ENCODE data around the gene PRRX2. TPM values are rescaled to one million over a fixed set of nuclear protein-coding genes. Genes with fewer than 3 reads are reported as not detected.

The PRRX2 gene
- total and polyA plus RNA-seq, 2 of the 4 experiments (the other 2 are of a cell fraction), result 12.7 to 35.5 TPM

DNA sequence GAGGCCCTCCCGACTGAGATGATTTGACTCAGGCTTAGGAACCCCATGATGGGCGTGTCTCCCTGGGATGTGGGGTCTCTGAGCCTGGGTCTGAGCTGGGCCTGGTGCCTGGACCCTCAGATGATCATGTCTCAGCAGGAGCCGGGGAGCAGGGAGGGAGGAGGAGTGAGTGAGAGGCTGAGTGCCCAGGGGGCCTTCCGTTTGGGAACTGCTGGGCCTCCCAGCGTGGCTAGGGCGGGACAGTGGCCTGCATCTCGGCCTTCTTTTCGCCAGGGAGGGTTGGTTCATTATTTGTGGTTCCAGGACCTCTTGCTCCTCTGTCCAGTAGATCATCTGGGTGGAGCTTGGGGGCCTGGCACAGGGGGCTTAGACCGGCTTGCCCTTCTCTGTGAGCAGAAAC lies 5.6 kb downstream of the PRRX2 start:
- Histone ChIP-seq H3K79me1 (ENCODE audit: low read depth in 1 of 2, low read length in 2 of 2) (peaks cover 15 to 88% of the 10 kb centered on the region in 2 experiments), H2AK5ac (ENCODE audit: low read depth, low read length) (peak overlapping the region; percentile 81), H3K14ac (replicated peaks; ENCODE audit: low read depth, low read length) (0 out of 2 replicates have a peak overlapping the region, but pooled peaks have one; percentile 67), H2BK120ac (ENCODE audit: low read depth, low read length) (peak overlapping the region; percentile 42), H3K56ac (ENCODE audit: extremely low read depth, insufficient read depth, low read length) (no peak overlapping the region), H4K5ac (ENCODE audit: low read depth, low read length) (no peak overlapping the region), H3K18ac (ENCODE audit: low read depth, low read length) (0 out of 2 replicates have a peak overlapping the region, but pooled peaks have one; percentile 26), H4K91ac (ENCODE audit: insufficient read depth, low read depth, low read length) (peak overlapping the region; percentile 62), H3K4me2 (ENCODE audit: low read depth, low read length) (no peak overlapping the region), H3K9me1 (ENCODE audit: insufficient read depth, low read length) (peaks cover 19% of the 10 kb centered on the region), H2BK5ac (ENCODE audit: low read depth, low read length, poor library complexity, severe bottlenecking) (peak overlapping the region; percentile 23), H2AK9ac (replicated peaks; ENCODE audit: low read depth, low read length, poor library complexity) (peak overlapping the region; percentile 58), H3K36me3 (ENCODE audit: control insufficient read depth, insufficient read depth, low read length) (peaks cover 21% of the 10 kb centered on the region), H2AFZ (replicated peaks; ENCODE audit: low read length, poor library complexity) (peak overlapping the region; percentile 5), H3K9me3 (ENCODE audit: control insufficient read depth, insufficient read depth, low read length) (no peaks in the 10 kb centered on the region), H3K4ac (ENCODE audit: low read depth, low read length) (peak overlapping the region; percentile 68), H4K20me1 (ENCODE audit: insufficient read depth, low read length) (peaks cover 56% of the 10 kb centered on the region), H3K4me3 (ENCODE audit: insufficient read depth, low read depth, low read length) (no peak overlapping the region), H3K27ac (ENCODE audit: insufficient read depth, low read length) (no peak overlapping the region), H3K27me3 (ENCODE audit: control insufficient read depth, insufficient read depth, low read length) (no peaks in the 10 kb centered on the region), H4K8ac (ENCODE audit: low read depth in 2 of 2, low read length in 2 of 2) (peak overlapping the region in 1 of 2 experiments; percentile 20; a peak in 1 of 4 replicates), H3K4me1 (ENCODE audit: control insufficient read depth, insufficient read depth, low read length) (peaks cover 31% of the 10 kb centered on the region), H3K23ac (ENCODE audit: low read depth, low read length) (peak overlapping the region; percentile 57; the same call in 1 of the 2 replicates), H3K9ac (ENCODE audit: low read depth, low read length) (no peak overlapping the region), H2BK20ac (ENCODE audit: low read depth, low read length) (peak overlapping the region; percentile 56; the same call in 1 of the 2 replicates), H2BK15ac (ENCODE audit: low read depth, low read length) (no peak overlapping the region)
- in situ Hi-C loops (cut with MboI; ENCODE audit: low sequenced_read_pairs), result no loop called here
- 100% methylated on average over 2 of the region's 9 CpGs; no CpG with 5 or more reads in 1 of the 2 experiments for WGBS, 2 experiments (ENCODE audit: extremely low coverage in 2 of 2, insufficient read length in 1 of 2)
- TF ChIP-seq MAZ (IDR thresholded peaks at IDR 0.05; ENCODE audit: borderline replicate concordance, low read depth, low read length), result no peak
- TF ChIP-seq, protein P1, sequence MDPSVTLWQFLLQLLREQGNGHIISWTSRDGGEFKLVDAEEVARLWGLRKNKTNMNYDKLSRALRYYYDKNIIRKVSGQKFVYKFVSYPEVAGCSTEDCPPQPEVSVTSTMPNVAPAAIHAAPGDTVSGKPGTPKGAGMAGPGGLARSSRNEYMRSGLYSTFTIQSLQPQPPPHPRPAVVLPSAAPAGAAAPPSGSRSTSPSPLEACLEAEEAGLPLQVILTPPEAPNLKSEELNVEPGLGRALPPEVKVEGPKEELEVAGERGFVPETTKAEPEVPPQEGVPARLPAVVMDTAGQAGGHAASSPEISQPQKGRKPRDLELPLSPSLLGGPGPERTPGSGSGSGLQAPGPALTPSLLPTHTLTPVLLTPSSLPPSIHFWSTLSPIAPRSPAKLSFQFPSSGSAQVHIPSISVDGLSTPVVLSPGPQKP (IDR thresholded peaks at IDR 0.05; ENCODE audit: borderline replicate concordance, low read depth, low read length), result no peak
- TF ChIP-seq FOS (IDR thresholded peaks at IDR 0.05; ENCODE audit: low read depth, low read length), result no peak
- TF ChIP-seq CHD1 (IDR thresholded peaks at IDR 0.05; ENCODE audit: low read depth, low read length), result no peak
- no peak for TF ChIP-seq CEBPB (IDR thresholded peaks at IDR 0.05; ENCODE audit: low read depth, low read length)
- no peak for TF ChIP-seq RAD21 (IDR thresholded peaks at IDR 0.05; ENCODE audit: low read length)
- TF ChIP-seq NFE2L2 (IDR thresholded peaks at IDR 0.05; ENCODE audit: low read depth, low read length), result no peak
- TF ChIP-seq RCOR1 (IDR thresholded peaks at IDR 0.05; ENCODE audit: insufficient replicate concordance, low read length), result no peak
- ChIA-PET POLR2A (ENCODE audit: unreplicated experiment) (no interaction called here), CTCF (no interaction called here)
- intact Hi-C loops (cut with micrococcal nuclease), result no loop called here
- DNase-seq (no peak), ATAC-seq (ENCODE audit: low read depth) (no peak)
- dilution Hi-C loops (cut with HindIII; ENCODE audit: low sequenced_read_pairs, unreplicated experiment), result no loop called here
- no TSS peak for BruUV-seq (replicated peaks)

All from IMR-90 (cell line).